CD4-positive, alpha-beta T cell treated with Interleukin-17A for 1 hour (primary cell): Measurements from ENCODE around the gene HIRA.
"Not testable (repeated sequence)": the region's sequence is repeated elsewhere in the genome, so short reads cannot be mapped to it uniquely, and the experiment has no call there.

Source experiments
- DNase-seq: peaks from one replicate; pipeline ENCODE4 v3.0.0-alpha.2; 2020

The HIRA gene

GRCh38 chr22:19461506-19461905, 30.0 kb upstream of the HIRA start:
- DNase-seq: no peak

- no peak for DNase-seq
These were observed 28.5 kb upstream of the HIRA start for GRCh38 chr22:19460036-19460435.

GRCh38 chr22:19457828-19458428, 26.4 kb upstream of the HIRA start:
- no peak for DNase-seq

GRCh38 chr22:19456541-19456940, 25.0 kb upstream of the HIRA start:
- DNase-seq: no peak

GRCh38 chr22:19455585-19456370, 24.2 kb upstream of the HIRA start:
- DNase-seq: no peak

- DNase-seq: no peak
These were observed 23.5 kb upstream of the HIRA start for GRCh38 chr22:19455033-19455432.

- no peak for DNase-seq
These were observed 22.6 kb upstream of the HIRA start for GRCh38 chr22:19454156-19454555.

GRCh38 chr22:19453718-19454117, 22.2 kb upstream of the HIRA start:
- no peak for DNase-seq

- DNase-seq: no peak
These were observed 20.0 kb upstream of the HIRA start for GRCh38 chr22:19451570-19451969.

- no peak for DNase-seq
These were observed 19.0 kb upstream of the HIRA start for GRCh38 chr22:19450363-19451175.

GRCh38 chr22:19449422-19449767, 17.9 kb upstream of the HIRA start:
- DNase-seq: no peak

GRCh38 chr22:19448739-19449421, 17.3 kb upstream of the HIRA start:
- peak; percentile 13 for DNase-seq

GRCh38 chr22:19448076-19448607, 16.6 kb upstream of the HIRA start:
- DNase-seq: peak; percentile 34

- DNase-seq: peak; percentile 96
These were observed 16.0 kb upstream of the HIRA start, which contains the start of gene C22orf39 for GRCh38 chr22:19447330-19448075. Gene C22orf39, minus strand, starts transcription at chr22:19447711. Its CDS starts 23 bp downstream, at chr22:19447688.

- peak; percentile 4 for DNase-seq
These were observed 15.2 kb upstream of the HIRA start for GRCh38 chr22:19446603-19447329.

- not testable (repeated sequence) for DNase-seq
These were observed 13.9 kb upstream of the HIRA start for GRCh38 chr22:19445279-19445982.

GRCh38 chr22:19443544-19444211, 12.1 kb upstream of the HIRA start:
- no peak for DNase-seq

GRCh38 chr22:19442166-19442565, 10.6 kb upstream of the HIRA start:
- DNase-seq: no peak

GRCh38 chr22:19440411-19441195, 9.1 kb upstream of the HIRA start:
- no peak for DNase-seq
